HG03469 (cell line): Measurements from ENCODE around the gene MPHOSPH9.

Experiments used
- ATAC-seq: cut with Tn5 transposase; IDR thresholded peaks from one replicate; pipeline ENCODE4 v1.9.1; 2021; ENCODE audit warnings: mild to moderate bottlenecking, moderate library complexity, moderate number of reproducible peaks; ENCODE audit not compliant: unreplicated experiment

MPHOSPH9 gene

GRCh38 chr12:123104809-123105208 lies 128.1 kb downstream of the MPHOSPH9 start:
- ATAC-seq: no peak
